ENCODE data around the gene MTNR1A. TPM values are rescaled to one million over a fixed set of nuclear protein-coding genes. Genes with fewer than 3 reads are reported as not detected.

Gene MTNR1A
- total RNA-seq = not detected in 2 replicates

DNA sequence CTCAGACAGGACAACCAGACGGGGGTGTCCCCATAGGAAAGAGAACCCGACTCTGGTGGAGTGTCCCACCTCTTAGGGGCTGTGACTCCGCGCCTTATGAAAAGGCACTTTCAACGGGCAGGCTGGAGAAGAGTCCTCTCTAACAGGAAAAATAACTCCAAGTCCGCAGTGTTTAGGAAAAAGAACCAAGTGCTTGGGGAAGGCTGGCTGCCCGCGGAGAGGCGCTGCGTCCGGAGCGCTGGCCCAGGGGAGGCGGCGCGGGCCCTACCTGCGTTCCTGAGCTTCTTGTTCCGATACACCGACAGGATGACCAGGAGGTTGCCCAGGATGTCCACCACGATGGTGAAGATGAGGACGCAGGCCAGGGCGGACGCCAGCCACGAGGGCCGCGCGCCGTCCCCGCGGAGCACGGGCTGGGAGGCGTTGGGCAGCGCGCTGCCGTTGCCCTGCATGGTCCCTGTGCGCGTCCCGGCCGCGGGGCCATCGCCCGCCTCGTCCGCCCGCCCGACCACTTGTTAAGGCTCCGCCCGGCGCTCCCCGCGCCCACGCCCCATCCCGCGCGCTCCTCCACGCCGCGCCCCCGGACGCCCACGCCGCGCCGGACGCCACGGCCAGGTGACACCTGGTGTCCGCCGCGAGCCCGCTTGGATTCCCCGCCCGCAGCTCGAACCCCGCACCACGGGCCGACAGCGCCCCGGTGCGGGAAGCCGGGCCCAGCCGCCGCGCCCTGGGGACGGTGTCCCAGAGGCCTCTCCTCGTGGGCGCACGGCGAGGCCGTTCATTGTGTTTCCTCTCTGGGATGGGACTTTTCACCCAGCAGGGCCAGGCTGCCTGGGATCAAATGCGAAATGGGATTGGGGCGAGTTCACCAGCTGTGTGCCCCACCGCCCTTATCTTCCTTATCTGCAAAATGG, at the start of gene MTNR1A:
MTNR1A (minus strand) TSS at position 654 of the 914 bp plus-strand sequence; CDS start at position 452, 202 bp downstream.

Other genes starting within 250 kb of the MTNR1A start
- gene FAT1, start 168.3 kb upstream of the MTNR1A start, total RNA-seq = 58.8 and 59.9 TPM in 2 replicates